ENCODE data around the gene FUT3.
"Not testable (repeated sequence)": the region's sequence is repeated elsewhere in the genome, so short reads cannot be mapped to it uniquely, and the experiment has no call there.

Gene FUT3

DNA sequence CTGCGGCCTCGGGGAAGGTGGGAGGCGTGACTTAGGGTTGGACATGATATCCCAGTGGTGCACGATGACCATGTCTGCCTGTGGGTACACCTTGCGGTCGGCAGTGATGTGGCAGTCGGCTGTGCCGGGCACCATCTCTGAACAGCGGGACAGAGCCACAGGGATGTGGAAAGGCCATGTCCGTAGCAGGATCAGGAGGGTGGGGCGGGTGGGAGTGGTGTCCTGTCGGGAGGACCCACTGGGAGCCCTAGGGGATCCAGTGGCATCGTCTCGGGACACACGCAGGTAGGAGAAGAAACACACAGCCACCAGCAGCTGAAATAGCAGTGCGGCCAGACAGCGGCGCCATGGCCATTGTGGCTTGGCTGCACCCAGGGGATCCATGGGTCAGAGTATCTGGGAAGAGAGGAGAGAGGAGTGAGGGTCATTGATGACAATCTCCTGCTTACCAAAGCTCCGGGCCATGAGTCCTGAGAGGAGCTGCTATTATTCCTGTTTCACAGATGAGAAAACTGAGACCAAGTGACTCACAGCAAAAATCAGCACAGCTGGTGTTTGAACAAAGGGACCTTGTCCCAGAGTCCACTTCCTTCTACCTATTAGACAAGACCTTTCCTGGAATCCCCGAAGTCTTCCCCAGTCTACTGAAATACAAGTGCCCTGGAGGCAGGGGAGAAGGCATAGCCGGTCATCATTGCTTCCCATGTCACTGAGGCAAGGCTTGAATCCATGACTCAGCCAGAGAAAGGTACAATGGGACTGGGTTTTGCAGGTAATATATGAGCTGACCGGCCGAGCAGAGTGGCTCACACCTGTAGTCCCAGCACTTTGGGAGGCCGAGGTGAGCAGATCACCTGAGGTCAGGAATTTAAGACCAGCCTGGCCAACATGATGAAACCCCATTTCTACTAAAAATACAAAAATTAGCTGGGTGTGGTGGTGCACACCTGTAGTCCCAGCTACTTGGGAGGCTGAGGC, 6.5 kb downstream of the FUT3 start:
- no peak for DNase-seq

DNA sequence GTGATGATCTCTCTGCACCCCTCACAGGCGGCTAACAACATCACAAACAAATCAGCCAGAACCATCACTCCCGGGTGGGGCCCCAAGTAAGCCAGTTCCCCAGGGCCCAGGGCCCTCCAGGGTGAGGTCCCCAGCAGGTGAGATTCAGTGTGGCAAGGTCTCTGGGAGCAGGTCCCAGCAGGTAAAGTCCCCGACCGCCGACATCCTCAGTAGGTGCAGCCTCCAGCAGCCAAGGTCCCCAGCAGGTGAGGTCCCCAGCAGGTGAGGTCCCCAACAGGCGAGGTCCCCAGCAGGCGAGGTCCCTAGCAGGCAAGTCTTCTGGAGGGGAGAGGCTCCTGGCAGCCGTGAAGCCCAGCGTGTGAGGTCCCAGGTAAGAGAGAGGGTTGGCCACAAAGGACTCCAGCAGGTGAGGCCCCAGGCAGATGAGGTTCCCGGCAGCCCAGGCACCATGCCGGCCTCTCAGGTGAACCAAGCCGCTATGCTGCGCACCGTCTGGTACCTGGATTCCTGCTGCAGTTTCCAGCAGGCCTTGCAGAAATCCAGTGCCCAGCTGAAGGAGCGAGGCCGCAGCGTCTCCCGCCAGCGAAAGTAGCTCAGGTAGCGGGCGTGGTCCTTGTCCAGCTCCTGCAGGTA, 7.8 kb downstream of the FUT3 start:
- no peak for DNase-seq

DNA sequence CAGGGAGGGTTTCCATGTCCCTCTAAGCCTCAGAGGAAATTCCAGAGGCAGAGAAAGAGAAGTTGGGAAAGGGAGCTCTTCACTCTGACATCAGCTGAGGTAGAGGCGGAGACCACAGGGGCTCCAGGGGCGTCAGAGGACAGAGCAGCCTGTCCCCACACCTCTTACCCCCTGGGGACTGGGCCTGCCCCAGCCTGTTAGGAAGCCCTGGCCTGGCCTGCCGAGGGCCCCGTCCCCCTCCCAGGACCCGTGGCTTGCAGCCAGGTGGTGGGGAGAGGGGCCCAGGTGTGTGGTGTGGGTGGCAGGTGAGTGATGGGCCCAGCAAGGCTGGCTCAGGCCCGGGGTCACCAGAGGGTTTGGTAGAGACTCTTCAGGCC, 9.5 kb downstream of the FUT3 start:
- DNase-seq, result not testable (repeated sequence)

DNA sequence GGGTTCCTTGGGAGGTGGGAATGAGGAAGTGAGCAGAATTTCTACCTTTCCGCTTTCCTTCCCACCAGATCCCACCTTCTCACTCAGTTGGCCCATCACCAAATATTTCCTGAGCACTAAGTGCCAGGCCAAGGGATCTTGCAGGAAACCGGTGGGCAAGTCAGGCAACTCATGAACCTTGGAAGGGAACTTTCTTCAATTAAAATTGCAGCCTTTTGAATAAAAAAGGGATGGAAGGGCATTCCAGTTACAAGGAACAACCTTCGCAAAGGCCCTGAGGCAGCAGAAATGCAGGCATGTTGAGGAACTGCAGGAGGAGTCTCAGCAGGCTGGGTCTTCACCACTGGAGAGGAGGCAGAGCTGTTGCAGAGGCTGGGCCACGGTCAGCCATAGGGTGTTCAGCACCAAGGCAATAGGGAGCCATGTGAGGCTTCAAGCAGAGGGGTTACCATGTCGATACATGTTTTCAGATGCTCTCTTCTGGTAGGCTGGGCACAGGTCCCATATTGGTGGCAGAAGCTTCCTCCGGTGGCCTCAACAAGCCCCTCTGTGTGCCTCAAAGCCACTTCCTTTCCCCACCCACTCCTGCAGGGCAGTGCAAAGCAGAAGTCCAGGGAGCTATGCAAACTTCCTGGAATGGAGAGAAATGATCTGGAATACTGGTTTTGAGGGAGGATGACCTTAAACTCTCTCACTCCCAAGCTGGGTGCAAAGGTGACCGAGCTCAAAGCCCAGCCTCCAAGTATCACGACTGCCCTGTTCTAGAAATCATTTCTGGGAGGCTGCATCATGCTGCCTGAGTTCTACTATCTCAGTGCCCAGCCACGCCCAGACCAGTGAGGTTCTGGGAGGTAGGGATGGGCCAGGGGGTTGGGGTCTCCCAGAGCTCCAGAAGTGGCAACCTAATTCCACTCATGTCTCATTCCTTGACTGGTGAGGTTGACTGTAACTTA, 11.9 kb downstream of the FUT3 start, which contains the start of gene FUT6:
TSS of gene FUT6 (minus strand) at position 638 of the 953 bp plus-strand sequence. CDS start 7,135 bp downstream, outside the sequence.
- no peak for DNase-seq

DNA sequence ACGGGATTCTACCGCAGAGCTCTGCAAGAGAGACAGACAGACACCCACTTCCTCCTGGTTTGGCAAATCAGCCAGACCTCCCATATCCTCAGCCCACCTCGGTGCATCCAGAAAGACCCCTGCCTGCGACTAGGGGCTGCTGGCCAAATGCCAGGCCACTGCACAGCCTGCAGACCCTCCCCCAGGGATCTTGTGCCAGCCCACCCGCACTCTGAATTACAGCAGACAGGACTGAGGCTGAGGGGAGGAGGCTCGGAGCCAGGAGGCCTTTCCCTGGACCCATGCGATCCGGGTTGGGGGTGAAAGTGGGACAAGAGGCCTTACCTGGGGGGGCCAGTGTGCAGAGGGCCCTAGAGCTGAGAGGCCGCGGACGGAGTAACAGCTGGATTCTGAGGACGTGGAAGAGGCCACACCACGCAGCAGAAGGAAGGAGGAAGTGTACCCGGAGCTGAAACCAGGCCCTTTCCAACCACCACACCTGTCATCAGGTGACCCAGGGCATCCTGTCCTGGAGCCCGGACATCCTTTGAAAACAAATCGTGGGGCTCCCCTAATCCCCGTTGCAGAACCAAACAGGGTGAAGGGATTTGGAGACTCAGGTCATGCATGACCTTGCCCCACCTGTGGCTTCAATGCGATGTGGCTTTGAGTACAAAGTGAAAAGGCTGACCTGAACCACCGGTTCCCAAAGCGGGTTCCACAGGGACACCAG, 12.7 kb downstream of the FUT3 start:
- DNase-seq, result no peak

DNA sequence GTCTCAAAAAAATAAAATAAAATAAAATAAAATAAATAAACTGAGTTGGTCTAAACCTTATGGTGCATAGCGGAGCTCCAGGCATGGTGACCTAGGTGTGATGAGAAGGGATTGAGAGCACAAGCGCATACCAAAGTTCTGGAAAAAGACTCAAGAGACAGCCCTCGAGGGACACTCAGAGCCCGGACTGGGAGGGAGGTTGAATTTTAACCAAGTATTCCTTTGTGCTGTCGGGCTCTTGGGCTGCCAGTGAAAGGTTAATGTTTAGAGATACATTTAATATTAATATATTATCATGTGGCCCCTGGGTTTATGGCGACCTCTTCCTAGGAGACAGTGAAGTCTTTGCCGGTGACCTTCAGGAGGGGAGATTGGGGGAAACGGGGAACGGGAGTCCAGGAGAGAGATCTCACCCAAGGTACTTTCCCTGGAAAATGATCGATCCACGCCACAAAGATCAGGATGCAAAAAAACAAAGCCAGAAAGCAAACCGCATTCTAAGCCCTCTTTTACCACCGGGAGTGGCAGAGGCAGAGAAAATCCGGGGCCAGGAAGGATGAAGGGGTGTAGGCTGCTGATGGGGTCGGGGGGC, 13.4 kb downstream of the FUT3 start:
- no peak for DNase-seq

DNA sequence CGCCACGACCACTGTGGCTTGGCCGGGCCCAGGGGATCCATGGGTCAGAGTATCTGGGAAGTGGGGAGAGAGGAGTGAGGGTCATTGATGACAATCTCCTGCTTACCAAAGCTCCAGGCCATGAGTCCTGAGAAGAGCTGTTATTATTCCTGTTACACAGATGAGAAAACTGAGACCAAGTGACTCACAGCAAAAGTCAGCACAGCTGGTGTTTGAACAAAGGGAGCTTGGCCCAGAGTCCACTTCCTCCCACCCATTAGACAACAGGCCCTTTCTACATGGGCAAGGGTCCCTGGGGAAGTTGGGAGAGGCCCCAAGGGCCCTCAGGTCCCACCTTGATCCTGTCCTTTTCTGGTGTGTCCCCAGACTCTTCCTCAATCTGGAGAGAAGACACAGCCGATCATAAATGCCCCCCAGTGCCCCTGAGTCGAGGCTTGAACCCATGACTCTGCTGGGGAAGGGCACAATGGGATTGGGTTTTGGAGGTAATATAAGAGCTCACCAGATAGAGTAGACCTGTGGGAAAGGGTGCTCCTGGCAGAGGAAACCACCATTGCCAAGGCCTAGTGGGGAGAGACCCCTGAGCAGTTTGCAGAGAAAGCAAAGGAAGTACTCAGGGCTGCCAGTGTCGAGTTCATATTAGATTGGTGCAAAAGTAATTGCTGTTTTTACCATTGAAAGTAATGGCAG, 18.6 kb downstream of the FUT3 start:
- DNase-seq, result no peak

DNA sequence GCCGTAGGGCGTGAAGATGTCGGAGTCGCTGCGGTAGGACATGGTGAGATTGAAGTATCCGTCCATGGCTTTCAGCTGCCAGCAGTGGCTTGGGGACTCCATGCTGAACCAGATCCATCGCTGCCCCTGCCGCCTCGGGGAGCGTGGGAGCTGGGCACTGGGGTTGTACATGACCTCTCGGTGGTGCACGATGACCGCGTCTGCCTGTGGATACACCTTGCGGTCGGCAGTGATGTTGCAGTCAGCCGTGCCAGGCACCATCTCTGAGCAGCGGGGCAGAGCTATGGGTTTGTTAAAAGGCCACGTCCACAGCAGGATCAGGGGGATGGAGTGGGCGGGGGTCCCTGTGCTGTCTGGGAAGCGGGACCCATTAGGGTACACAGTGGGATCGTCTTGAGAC, 19.2 kb downstream of the FUT3 start:
- DNase-seq, result no peak

DNA sequence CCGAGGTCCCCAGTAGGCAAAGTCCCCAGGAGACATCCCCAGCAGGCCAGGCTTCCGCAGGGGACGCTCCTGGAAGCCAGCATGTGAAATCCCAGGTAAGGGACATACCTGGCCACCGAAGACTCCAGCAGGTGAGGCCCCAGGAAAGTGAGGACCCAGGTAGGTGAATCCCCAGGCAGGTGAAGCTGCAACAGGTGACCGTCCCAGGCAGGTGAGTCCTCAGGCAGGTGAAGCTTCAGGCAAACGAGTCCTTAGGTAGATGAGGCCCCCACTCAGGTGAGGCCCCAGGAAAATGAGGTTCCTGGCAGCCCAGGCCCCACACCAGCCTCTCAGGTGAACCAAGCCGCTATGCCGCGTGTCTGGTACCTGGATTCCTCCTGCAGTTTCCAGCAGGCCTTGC, 20.1 kb downstream of the FUT3 start:
- no peak for DNase-seq

DNA sequence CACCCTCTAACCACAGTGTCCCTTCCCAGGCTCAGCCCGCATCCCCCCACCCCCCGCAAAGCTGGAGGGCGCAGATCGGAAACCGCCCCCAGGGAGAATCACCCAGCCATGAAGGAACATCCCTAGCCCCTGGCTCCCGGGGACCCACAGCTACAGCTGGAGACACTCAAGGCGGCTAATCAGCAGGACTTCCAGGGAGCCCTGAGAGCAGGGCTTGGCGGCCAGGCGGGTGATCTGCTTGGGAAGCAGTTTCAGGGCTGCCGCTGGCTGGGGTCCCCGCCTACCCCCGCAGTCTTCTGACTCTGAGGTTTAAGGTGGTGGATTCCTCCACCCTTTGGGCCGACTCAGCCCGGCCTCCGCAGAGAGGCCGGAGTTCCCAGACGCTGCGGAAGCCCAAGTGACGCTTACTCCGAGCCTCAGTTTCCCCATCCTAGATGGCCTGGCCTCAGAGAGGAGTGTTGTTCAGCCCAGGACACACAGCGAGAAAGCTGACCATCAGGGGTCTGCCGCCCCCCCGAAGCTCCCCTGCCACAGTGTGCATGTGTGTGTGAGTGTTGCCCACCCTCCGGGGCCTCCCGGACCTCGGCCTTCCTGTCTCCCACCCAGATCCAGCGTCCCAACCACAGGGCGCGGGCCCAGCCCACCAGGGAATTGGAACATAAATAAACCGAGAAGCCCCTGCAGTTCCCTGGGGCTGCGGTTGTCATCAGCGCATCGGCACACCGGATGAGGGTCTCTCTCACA, 21.5 kb downstream of the FUT3 start:
- DNase-seq, result no peak

DNA sequence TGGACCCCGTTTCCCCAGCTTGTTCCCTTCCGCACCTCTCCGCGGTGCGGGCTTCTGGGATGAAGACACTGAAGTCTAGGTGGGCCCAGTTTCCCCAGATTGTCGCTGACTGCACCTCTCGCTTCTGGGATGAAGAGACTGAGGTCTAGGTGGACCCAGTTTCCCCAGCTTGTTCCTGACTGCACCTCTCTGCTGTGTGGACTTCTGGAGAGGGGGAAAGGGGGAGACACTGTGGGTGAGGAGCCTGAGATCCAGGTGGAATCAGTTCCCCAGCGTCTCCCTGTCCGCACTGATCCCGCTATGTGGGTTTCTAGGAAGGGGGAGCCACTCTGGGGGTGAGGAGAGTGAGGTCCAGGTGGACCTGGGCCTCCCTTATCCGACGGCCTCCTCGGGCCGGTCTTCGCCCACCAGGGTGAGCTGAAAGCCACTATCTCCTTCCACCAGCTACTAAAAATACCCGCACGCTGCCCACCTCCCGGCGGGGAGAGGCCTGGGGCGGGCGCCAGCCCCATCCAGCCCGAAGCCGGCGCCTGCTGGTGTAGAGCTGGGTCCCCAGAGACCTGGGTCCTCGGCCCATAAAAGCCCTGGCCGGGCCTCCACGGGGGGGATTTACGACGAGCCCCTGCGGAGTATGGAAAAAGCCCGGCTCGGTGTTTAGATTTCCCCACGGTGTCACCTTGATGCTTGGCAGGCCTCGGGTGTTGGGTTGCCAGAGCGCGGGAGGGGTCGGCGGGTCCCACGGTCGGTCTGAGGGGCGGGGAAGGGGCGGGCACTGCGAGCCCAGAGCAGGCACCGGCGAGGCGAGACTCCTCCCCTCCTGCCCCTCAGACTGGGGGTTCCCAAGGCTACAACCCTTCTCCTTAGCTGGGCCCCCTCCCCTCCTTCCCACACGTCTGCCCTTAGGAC, 22.3 kb downstream of the FUT3 start:
- peak; percentile 28 for DNase-seq

DNA sequence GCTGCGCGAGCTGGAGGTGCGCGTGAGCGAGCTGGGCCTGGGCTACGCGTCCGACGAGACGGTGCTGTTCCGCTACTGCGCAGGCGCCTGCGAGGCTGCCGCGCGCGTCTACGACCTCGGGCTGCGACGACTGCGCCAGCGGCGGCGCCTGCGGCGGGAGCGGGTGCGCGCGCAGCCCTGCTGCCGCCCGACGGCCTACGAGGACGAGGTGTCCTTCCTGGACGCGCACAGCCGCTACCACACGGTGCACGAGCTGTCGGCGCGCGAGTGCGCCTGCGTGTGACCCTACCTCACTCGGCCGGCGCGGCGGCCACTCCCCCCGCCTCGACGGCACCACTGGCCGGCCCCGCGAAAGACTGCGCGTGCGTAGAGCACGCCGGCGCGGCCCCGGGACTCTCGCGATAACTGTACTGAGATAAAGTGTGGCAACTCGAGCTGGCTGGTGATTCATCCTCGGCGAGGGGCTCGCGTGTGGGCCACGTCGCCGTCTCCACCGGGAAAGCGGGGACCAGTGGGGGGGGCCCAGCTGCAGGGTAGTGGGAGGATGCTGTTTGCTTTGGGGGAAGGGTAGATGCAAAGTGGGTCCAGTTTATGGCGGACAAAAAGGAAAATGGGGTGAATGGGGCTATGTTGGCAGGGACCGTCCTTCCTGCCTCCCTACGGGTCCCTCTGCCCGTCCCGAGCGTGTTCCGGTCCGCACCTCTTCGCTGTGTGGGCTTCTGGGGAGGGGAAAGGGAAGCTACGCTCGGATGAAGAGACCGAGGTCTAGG, 23.2 kb downstream of the FUT3 start:
- peak; percentile 96 for DNase-seq

DNA sequence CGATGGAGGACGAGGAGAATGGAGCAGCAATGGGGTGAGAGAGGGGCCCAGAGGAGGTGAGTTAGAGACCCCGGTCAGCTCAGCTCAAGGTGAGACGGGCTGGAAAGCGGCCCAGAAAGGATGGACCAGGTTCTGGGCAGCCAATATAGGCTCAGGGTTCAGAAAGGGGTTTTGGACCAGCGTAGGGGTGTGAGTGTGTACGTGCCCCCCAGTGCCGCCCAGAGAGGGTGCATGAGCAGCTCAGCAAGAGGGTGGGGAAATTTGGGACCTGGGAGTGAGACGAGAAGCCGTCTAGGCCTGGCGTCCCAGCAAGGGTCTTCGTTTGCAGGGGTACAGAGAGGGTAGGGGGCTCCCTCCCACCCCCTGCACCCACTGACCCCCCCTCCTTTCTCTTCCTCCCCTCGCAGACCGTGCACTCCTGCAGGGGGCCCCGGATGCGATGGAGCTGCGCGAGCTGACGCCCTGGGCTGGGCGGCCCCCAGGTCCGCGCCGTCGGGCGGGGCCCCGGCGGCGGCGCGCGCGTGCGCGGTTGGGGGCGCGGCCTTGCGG, 23.8 kb downstream of the FUT3 start:
- DNase-seq, result no peak

DNA sequence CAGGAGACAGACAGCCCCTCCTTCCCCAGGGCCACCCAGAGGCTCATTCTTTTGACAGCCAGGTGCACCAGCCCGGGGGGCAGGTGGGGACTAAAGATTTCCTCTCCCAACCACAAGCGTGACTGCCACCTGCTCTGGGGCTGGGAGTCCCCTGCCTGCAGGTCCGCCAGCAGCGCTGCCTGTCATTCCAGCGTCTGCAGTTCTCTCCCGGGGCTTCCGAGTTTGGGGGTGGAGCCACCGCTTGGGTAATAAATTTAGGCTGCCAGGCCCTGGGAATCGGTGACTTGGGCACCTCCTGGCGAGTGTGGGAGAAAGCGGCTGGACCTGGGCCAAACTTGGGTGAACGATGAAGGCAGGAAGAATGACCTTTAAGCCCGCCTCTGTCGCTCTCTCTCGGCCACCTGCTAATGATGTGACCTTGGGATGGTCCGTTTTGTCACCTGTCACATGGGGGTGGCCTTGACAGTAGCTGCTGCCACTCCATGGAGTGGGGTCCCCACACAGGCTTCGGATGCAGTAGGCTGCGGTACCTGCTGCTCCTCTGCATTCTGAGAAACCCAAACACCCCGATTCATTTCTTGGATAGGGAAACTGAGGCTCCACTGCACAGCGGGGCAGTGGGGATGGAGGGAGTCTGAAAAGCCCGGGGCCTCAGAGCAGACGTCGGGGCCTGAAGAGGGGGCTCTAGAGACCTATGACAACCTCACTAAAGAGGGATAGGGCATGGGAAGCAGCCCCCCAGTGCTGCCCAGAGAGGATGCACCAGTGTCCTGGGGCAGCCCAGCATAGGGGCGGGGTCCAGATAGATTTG, 24.5 kb downstream of the FUT3 start:
- DNase-seq, result no peak

DNA sequence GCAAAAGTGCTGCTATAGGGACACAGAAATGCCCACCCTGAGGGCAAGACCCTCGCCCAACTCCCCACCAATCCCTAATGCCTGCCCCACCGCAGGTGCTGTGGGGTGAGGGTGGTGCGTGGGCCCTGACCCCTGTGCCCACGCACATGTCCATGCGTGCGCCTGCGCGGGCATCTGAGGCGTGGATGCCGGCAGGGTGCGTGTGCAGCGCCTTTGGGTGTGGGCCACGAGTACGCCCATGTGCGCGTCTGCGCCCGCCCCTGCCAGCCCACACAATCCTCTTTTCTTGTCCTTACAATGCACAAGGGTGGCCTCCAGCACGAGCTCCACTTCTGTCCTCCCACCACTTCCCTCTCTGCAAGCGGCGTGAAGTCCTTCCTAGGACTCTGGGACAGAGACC, 26.1 kb downstream of the FUT3 start:
- DNase-seq, result no peak

DNA sequence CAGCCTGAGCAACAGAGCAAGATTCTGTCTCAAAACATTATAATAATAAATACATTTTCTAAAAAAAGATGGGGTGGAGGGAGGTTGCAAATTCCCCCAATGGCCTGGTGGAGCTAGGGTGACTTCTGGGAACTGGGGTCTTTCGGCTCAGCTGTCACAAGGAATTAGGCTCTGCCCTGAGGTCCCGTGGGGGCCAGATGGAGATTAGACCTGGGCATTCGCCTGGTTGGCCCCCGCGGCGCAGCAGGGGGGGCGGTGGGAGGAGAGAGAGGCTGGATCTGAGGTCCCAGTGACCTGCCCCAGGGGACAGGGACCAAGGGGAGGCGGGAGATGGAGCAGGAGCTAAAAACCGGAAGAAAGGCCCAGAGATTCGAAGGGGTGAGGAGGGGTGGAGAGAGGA, 26.5 kb downstream of the FUT3 start:
- no peak for DNase-seq

DNA sequence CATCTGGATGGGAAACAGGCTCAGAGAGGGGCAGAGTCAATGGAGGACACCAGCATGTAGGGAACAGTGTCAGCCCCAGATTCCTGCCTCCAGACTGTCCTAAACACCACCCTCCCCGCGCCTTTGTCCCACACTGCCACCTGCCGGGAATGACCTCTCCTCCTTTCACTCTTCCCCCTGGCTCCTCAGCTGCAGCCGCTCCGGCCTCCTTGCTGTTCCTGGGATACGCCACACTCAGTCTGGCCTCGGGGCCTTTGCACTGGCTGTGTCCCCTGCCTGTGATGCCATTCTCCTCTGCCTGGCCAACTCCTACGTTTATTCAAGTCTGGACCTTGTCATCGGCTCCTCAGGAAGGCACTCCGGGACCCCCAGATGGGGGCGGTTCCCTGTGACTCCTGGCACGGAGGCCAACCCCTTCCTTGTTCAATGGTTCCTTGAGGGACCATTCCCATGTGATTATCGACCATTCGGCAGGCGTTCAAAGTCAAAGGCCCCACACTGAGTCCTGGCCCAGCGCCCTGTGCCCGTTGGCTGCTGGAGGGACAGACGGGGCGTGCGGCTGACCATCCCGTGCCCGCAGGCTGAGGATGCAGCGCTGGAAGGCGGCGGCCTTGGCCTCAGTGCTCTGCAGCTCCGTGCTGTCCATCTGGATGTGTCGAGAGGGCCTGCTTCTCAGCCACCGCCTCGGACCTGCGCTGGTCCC, 27.5 kb downstream of the FUT3 start:
- no peak for DNase-seq

All from stimulated activated CD4-positive, alpha-beta T cell treated with anti-CD3 and anti-CD28 coated beads, Interleukin-1b, Interleukin-23, amount 100 ng/mL, for 48 hours (primary cell).